EL (cell line): Measurements from ENCODE around the gene MBNL2.

Experiments used
- DNase-seq: peaks from one replicate; pipeline ENCODE4 v3.0.0-alpha.2; 2016

The MBNL2 gene

GRCh38 chr13:97235549-97236231 is 13.6 kb downstream of the MBNL2 start:
- no peak for DNase-seq

DNA sequence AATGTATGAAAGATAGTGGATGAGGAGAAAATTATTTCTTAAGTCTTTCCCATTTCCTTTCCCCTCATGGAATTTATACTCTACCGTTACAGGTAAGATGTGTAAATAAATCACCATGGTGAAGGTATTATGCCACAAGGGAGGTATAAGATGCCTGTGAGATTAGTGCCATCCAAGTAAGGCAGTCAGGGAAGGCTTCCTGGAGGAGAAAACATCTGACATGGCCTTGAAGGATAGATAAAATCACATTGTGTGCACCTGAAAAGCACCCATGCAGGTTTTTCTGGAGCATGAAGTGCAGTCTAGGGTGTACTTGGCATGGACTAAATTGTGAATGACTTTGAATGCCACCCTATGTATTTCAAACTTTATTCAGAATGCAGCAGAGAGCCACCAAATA is 15.3 kb downstream of the MBNL2 start:
- no peak for DNase-seq

- DNase-seq: no peak
Measured at GRCh38 chr13:97238432-97238831, 16.3 kb downstream of the MBNL2 start.

- no peak for DNase-seq
Measured at GRCh38 chr13:97238883-97239282, 16.8 kb downstream of the MBNL2 start.

DNA sequence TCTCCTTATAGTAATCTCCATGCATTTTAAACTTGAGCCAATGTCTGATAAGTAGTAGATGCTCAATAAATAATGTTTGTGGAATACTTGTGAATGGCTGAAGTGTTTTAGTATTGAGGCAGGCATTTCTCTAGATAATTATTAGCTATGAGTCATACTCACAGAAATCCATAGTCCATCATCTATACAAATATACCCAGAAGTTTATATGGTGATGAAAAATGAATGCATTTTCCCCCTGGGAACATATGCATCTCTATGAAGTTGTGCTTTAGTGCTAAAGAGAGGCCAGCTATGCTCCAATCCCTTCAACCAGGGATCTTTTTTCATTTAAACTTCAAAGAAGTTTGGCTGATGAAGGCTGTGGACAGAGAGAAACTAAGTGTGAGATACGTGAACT is 17.2 kb downstream of the MBNL2 start:
- no peak for DNase-seq

DNA sequence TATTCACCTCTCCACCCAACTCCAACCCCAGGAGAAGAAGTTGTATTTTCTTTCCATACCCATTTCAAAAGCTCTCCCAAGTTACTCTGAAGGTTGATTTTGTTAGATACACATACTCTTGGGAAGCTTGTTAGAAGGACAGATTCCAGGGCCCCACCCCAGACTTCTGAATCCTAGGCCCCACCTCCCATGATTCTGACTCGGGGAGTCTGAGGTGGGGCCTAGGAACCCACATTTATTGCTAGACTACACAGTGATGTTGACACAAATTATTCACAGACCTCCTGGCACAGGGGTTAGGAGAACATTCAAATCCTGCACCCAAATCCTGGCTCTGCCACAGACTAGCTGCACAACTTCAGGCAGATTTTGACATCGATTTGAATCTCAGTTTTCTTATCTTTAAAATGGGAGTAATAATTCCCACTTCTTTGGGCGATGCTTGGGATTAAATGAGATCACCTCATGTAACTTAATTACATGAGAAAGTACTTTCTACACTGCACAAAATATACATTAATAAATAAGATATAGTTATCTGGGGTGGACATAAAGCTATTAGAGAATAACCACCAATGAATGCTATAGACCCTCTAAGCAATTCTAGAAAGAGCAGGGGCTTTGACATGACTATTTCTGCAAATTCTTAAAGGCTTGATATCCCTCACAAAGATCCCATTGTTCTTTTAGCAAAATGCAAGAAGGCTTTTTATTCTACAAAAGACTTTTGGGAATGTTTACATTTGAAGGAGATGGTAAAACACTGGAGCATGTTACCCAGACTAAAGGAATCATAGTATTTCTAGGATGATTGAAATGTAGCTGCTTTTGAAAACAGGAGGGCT is 18.0 kb downstream of the MBNL2 start:
- DNase-seq: no peak

DNA sequence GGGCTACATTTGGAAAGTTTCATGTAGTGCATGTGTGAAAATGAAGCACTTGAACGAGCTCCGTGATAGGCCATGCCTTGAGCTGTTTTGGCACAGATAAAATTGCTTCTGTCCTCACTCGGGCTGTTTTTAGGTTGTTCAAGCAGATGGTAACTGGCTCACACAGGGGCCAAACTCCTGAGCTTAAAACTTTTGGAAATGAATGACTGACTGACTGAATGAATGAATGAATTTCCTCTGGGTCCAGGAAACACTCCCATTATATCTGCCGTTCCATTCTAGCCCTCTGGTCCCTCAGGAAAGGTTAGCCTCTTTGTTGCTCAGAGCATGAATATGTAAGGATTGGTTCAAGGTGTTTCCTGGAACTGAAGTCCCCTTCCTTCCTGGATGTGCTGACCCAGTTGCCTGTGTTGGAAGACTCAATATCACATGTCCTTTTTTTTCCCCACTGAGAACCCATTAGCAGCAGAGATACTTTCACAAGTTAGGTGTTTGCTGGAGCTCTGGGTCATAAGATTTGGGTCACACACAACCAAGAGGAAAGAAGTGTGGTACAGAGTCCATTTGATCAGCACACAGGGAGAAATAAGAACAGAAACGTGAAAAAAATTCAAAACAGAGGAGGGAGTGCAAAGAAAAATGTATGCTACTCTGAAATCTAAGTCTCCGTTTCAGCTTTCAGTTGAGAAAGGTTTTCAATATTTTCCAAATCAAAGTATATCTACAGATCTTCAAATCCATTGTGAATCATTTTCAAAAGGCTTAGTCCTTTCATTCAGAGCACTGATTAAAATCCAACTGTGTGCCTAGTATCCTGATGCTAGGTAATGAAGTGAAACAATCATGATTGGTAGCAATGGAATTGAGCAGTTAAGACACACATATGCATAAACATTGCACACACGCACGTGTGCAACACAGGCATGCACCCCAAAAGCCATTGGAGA is 18.9 kb downstream of the MBNL2 start:
- no peak for DNase-seq

DNA sequence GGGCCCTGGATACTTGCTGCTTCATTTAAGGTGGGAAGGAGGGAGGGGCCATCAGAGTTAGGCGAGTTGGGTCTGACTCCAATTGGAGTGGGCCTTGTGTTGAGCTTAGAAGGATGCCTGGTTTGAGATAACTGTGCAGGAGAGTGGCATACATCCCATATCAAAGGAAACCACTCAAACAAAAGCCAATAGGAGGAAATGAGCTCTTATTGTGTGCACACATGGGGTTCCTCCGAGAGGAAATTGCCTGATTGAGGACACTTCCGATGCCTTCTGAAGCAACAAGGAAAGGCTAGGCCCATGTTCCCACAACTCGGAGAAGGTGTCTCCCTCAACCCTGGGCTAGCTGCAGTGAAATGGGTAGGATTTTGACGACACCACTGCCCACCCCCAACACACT is 19.6 kb downstream of the MBNL2 start:
- DNase-seq: no peak

GRCh38 chr13:97242755-97243497 is 20.8 kb downstream of the MBNL2 start:
- no peak for DNase-seq

GRCh38 chr13:97243915-97244781 is 22.0 kb downstream of the MBNL2 start:
- no peak for DNase-seq

- no peak for DNase-seq
Measured at GRCh38 chr13:97245011-97245410, 22.9 kb downstream of the MBNL2 start.

GRCh38 chr13:97246596-97247158 is 24.5 kb downstream of the MBNL2 start:
- no peak for DNase-seq

DNA sequence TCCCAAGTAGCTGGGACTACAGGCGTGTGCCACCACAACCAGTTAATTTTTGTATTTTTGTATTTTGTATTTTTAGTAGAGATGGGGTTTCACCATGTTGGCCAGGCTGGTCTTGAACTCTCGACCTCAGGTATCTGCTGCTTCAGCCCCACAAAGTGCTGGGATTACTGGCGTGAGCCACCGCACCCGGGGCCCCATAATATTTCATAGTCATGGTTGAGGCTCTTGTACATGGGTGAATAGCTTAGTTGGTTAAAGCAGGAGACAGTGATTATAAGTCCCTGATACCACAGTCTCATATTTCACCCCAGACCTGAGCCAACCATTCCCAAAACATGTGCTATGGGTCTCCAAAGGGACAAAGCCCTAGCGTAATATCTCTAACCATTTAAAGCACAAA is 26.1 kb downstream of the MBNL2 start:
- no peak for DNase-seq

DNA sequence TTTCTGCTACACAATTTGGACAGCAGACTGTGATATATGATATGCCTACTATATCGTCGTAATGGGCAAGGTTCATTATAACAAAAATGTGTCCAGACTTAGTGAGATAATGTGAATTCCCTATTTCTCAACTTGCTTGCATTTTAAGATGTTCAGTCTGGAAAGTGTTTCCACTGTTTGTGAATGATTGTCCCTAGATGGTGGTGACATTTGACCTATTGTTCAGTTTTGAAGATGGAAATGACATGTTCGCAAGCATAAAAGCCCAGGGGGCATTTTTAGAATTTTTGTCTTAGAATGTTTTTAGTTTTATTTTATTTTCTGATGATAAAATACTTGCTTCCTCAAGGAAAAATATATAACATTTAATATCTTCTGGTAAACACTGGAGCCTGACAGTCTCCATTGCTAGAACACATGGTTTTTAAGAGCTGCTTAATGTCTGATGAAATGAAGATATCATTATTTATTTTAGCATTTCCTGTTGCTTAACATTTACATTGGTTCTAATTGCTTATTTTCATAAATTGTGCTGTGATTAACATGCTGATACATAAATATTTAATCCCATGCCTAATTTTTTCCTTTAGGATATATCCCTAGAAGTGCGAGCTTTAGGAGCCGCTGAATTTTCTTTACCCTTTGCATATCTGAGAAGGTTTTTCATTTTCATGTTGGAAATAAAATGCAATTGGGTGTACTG is 27.1 kb downstream of the MBNL2 start:
- DNase-seq: no peak

DNA sequence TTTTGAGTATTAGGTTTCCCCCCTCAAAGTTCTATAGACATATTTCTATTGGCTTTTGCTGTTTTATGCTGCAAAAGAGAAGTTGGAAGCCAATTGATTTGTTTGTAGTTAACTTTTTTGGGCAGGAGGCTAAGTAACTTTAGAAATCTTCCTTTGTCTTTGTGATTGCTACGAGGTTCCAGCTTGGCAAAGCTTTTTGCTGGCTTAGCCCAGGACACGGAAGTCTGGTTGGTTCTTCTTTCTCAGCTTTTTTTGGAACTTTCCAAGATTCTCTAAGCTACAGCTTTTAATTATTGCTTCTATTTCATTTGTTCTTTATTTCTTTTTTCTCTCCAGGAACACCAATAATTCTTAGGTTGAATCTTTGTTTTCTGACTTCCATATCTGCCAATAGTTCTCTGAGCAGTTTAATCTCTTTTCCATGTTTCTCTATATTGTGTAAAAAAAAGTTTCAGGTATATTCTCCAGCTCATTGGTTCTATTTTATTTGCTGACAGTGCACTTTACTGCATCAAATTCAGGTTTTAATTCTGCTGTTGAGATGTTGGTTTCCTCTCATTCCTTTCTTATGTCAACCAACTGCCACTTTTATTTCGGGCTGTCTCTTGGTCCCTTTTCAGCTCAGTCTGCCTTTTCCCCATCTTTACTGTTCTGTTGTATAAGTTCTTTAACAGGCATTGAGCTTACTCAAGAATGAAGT is 27.8 kb downstream of the MBNL2 start:
- DNase-seq: no peak

DNA sequence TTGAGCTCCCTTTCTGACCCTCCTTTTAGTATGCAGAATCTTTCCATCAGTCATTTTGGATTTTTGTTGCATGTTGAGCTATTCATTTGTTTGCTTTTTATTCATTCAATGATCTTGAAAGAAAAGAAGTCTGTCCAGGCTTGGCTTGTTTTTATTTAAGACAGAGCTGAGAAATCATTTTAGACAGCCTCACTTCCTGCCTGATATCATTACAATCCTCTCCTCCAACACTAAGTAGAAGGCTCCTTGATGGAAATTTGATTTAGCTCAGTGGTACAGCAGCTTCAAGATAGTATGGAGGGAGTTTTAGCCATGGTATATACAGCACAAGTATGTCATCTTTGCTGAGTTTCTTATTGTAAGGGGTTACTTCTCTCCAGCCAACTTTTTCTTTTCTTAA is 28.4 kb downstream of the MBNL2 start:
- no peak for DNase-seq

GRCh38 chr13:97252735-97253134 is 30.6 kb downstream of the MBNL2 start:
- DNase-seq: no peak

DNA sequence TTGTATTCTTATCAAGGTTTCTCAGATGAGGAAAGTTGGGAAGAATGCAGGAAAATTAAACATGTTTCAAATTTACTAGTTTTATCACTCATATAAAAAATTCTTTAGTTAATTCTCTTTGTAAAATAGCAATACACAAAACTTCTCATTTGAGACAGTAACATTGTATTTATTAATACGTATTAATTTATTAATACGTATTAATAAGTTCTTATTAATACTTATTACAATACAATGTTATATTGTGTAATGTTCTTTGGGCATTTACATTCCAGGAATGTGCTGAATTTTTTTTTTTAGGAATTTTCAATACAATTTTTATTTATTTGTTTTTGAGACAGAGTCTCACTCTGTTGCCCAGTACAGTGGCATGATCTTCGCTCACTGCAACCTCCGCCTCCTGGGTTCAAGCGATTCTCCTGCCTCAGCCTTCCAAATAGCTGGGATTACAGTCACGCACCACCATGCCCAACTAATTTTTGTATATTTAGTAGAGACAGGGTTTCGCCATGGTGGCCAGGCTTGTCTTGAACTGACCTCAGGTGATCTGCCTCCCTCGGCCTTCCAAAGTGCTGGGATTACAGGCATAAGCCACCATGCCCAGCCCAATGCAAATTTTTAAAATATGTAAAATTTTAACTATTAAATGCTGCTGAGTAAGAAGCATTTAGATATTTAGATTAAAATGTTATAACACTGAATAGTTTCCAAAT is 31.6 kb downstream of the MBNL2 start:
- DNase-seq: no peak

- DNase-seq: peak; percentile 77
Measured at GRCh38 chr13:97254816-97255215, 32.7 kb downstream of the MBNL2 start.
